AG09319 (cell line): ENCODE measurements around the gene NTPCR.

ENCODE experiments used
- DNase-seq: peaks from one replicate; pipeline ENCODE4 v3.0.0-alpha.2; 2010; ENCODE audit warnings: low read depth; ENCODE audit errors: extremely low read depth
- TF ChIP-seq, protein P1 (sequence below): IDR thresholded peaks from 2 replicates; pipeline ENCODE4 v1.5.1; 2011; ENCODE audit warnings: low read depth, mild to moderate bottlenecking, inconsistent platforms, low read length, moderate library complexity

The NTPCR gene

DNA sequence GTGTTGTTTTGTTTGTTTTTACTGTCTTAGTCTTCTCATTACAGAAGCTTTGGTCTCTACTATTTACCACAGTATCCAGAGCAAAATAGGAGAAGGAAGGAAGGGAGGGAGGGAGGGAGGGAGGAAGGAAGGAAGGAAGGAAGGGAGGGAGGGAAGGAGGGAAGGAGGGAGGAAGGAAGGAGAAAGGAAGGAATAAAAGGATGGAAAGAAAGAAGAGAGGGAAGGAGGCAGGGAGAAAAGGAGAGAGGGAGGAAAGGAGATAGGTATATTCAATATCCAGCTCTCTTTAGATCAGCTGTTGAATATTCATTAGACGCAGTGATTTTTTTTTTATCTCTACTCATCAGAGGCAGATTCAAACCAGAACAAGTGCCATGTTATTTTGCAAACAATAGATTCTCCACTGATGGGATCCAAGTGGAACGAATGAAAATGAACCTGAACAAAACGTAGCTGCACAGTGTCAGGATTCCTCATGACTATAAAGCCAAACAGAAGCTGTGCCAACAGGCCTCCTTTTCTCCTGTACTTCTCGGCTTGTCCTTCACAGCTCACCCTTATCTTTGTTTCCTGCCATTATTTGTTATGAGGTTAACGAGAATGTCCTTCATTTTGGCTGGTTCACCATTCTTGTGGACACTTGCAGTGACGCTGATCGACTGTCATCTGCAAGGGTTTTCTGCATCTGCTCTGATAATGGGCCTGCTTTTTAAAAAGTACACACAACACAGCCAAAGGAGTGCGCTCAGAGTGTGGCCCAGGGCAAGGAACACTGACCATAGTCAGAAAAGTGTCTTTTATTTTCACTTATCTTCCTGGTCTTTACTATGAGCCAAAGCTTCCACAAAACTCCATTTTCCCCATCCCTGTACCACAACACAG is 7.8 kb upstream of the NTPCR start:
- TF ChIP-seq, protein P1, sequence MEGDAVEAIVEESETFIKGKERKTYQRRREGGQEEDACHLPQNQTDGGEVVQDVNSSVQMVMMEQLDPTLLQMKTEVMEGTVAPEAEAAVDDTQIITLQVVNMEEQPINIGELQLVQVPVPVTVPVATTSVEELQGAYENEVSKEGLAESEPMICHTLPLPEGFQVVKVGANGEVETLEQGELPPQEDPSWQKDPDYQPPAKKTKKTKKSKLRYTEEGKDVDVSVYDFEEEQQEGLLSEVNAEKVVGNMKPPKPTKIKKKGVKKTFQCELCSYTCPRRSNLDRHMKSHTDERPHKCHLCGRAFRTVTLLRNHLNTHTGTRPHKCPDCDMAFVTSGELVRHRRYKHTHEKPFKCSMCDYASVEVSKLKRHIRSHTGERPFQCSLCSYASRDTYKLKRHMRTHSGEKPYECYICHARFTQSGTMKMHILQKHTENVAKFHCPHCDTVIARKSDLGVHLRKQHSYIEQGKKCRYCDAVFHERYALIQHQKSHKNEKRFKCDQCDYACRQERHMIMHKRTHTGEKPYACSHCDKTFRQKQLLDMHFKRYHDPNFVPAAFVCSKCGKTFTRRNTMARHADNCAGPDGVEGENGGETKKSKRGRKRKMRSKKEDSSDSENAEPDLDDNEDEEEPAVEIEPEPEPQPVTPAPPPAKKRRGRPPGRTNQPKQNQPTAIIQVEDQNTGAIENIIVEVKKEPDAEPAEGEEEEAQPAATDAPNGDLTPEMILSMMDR = no peak
- DNase-seq = no peak

DNA sequence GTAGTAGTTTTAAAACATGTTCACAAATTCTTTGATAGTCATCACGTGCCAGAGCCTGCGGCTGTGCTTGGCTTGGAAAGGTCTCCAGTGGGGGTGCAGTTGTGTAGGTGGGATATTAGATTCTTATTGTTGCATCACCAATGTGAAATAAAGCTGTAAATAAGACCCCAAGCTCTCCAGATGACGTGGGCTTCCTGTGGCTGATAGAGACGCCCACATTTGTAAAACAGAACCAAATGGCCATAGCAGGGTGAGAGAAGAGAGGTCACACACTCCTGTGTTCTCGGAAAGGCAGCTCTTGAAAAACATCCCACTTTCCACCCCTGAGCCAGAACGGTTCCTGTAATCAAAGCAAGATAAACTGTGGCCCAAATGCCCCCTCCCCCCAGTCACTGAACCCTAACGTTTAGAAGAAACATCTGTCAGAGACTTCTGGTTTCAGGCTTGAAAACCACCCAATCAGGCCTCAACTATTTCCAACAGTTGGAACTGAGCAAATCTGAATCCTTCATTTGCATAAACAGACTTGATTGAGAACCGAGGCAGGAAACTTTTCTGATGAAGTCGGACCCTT is 6.6 kb upstream of the NTPCR start:
- TF ChIP-seq, protein P1 = no peak
- peak; percentile 60 for DNase-seq

DNA sequence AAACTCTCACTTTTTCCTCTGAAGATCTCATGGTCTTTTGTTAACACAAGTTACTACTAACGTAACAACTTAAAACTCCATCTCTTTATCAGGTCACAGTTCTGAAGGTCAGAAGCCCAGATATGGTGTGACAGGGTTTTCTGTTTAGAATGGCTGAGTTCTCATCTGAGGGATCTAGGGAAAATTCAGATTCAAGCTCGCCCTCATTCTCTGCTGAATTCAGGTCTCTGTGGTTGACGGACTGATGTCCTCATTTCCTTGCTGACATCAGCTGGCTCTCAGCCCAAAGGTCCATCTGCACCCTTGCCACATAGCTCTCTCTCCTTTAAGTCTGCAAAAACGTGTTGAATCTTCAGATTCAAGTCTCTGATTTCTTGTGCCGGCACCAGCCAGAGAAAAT is 6.1 kb upstream of the NTPCR start:
- no peak for DNase-seq
- TF ChIP-seq, protein P1 = no peak

DNA sequence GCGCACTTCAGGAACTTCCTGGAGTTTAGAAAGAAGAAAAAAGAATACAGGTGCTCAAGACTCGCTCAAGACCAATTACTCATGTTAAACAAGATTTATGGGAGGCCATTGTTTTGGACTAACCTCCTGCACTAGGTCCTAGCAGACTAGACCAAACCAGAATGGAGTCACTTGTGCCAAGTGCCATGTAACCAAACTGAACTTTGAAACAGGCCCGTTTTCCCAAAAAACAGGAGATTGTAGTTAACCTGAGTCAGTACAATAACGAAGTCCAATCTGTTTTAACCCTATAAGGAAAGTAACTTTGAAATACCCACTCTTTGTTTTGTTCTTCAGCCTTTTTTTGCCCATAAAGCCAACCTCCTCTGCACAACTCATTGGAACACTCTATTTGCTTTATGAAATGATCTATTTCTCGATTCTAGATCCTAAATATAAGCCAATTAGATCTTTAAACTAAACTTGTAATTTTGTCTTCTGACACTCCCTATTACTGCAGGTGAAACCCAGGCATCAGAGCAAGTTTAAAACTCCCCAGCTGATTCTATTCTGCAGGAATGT is 695 bp upstream of the NTPCR start:
- TF ChIP-seq, protein P1 = no peak
- DNase-seq = no peak

DNA sequence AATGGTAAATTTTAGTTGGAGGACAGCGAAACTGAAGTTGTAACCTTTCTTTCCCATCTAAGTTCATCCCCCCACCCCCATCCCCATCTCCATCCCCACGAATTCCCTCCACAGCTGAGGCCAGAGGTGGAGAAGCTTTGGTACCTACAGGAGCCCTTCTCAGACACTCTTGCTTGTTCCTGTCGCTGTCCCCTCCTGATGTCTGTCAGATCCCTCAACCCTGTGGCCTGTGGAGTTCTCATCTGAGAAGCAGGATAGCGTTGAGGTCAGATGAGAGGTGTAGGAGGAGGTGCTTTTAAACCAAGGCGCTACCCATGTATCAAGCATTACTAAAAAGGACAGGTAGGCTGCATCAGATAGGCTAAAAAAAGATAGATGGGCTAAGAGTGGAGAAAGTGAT is 769 bp downstream of the NTPCR start:
- TF ChIP-seq, protein P1 = no peak
- DNase-seq = no peak

DNA sequence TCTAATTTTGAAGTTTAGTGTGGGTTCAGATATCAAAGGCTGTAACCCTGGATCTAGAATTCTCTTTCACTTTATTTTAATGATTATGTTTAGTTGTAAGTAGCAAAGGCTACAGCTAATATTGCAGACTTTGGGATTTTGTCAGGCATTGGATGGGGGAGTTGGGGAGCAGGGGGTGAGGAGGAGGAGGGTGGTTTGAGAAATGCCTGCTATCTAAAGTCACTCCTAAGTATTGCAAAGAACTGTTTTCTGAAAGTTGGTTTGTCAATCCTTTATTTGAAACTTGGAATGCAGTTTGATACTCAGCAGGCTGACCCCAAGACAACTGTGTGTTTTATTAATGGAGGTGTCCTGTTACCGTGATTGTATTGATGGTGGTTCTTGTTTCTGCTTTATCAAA is 1.2 kb downstream of the NTPCR start:
- TF ChIP-seq, protein P1 = no peak
- no peak for DNase-seq
